Esophagus muscularis mucosa (tissue), 4 donors: ENCODE data around the gene SKIDA1. TPM values are rescaled to one million over a fixed set of nuclear protein-coding genes. Genes with fewer than 3 reads are reported as not detected.

Experiments
- DNase-seq: peaks from one replicate; pipeline ENCODE4 v3.0.0-alpha.2; 2017; ENCODE audit errors: extremely low spot score
- H3K27ac ChIP-seq, 4 donors: fragments of 200-600 bp; sonication (generic); replicated peaks in 1 of 4; 1 replicate in 3 of 4; 2 replicates in 1 of 4; pipeline ENCODE4 v1.5.1; 2016 to 2019; ENCODE audit warnings: mild to moderate bottlenecking in 1 of 4
- H3K27me3 ChIP-seq, 4 donors: fragments of 200-600 bp; sonication (generic); one replicate each; pipeline versions ENCODE4 v1.5.1 to v1.6.0; 2016 to 2019
- H3K36me3 ChIP-seq, 4 donors: fragments of 200-600 bp; sonication (generic); one replicate each; pipeline ENCODE4 v1.5.1; 2016 to 2019
- H3K4me1 ChIP-seq, 4 donors: fragments of 200-600 bp; sonication (generic); one replicate each; pipeline ENCODE4 v1.5.1; 2016 to 2019
- H3K4me3 ChIP-seq, 4 donors: fragments of 200-600 bp; sonication (generic); 1 replicate in 2 of 4; 2 replicates in 2 of 4; pipeline ENCODE4 v1.5.1; 2016 to 2019; ENCODE audit warnings: mild to moderate bottlenecking in 4 of 4, moderate library complexity in 1 of 4
- H3K9me3 ChIP-seq, 4 donors: fragments of 200-600 bp; sonication (generic); 1 replicate in 3 of 4; 2 replicates in 1 of 4; pipeline ENCODE4 v1.5.1; 2016 to 2019
- CTCF ChIP-seq, 3 experiments: fragments of 200-600 bp in 2 of 3; fragments of 450-650 bp in 1 of 3; sonication (generic) in 2 of 3; IDR thresholded peaks; one replicate each; pipeline ENCODE4 v1.5.1; 2017 to 2019; ENCODE audit warnings: antibody characterized with exemption in 3 of 3, mild to moderate bottlenecking in 2 of 3, moderate library complexity in 1 of 3
- EP300 ChIP-seq: sonication (generic); formaldehyde crosslinking; IDR thresholded peaks from one replicate; pipeline ENCODE4 v1.6.1; 2017; ENCODE audit warnings: antibody characterized with exemption
- POLR2A ChIP-seq: fragments of 450-650 bp; IDR thresholded peaks from one replicate; pipeline ENCODE4 v1.6.1; 2017; ENCODE audit warnings: antibody characterized with exemption, moderate library complexity, mild to moderate bottlenecking, low read depth
- POLR2AphosphoS5 ChIP-seq, 2 donors: sonication (generic); formaldehyde crosslinking; IDR thresholded peaks; one replicate each; pipeline ENCODE4 v1.6.1; 2017; ENCODE audit warnings: antibody characterized with exemption in 2 of 2
- WGBS: methylation state at CpG from one replicate; pipeline ENCODE4 v1.1.5; 2018; 5-methylcytosine and 5-hydroxymethylcytosine counted together
- intact Hi-C: fragments of 100-400 bp; cut with DNase I; formaldehyde crosslinking; loops from one replicate; pipeline ENCODE4 v1.15.1; 2023
- total RNA-seq, 4 donors: library from RNA; depleted of rRNA; stranded (reverse); fragments of >200 nt; gene quantifications; one replicate each; pipeline versions ENCODE4 v1.1.0 to v1.2.1, GENCODE V29; 2016

The SKIDA1 gene
- total RNA-seq, 4 donors from 2014 or later: 0.50 to 2.9 (median 1.2) TPM

- TF ChIP-seq EP300: no peak
- no peak for TF ChIP-seq CTCF (IDR thresholded peaks at IDR 0.05)
- TF ChIP-seq POLR2A: no peak
- no peak for TF ChIP-seq POLR2AphosphoS5 (IDR thresholded peaks at IDR 0.05)
- DNase-seq: no peak
- WGBS: 97% methylated on average over 4 of the region's 4 CpGs
- no peaks in the 10 kb centered on the region for H3K27me3 ChIP-seq
- H3K4me3 ChIP-seq: no peak overlapping the region
- H3K9me3 ChIP-seq: no peaks in the 10 kb centered on the region
- no peaks in the 10 kb centered on the region for H3K36me3 ChIP-seq
- intact Hi-C loops: loop anchor here (10.0 kb wide), 4 partner anchors 155 to 1495 kb away; partner anchors contain the start of gene DNAJC1
- H3K27ac ChIP-seq: no peak overlapping the region
- H3K4me1 ChIP-seq: peaks cover 9 to 14% (median 13%) of the 10 kb centered on the region in 4 donors
Observed at GRCh38 chr10:21490028-21490710, 35.3 kb downstream of the SKIDA1 start.

- intact Hi-C loops: loop anchor here (10.0 kb wide), 1 partner anchor 414 kb away; no protein-coding TSS in a partner anchor
- DNase-seq: no peak
- Histone ChIP-seq H3K4me1 (peaks cover 0 to 2% (median 1%) of the 10 kb centered on the region in 4 donors), H3K36me3 (no peaks in the 10 kb centered on the region), H3K27me3 (no peaks in the 10 kb centered on the region), H3K9me3 (no peaks in the 10 kb centered on the region), H3K27ac (no peak overlapping the region), H3K4me3 (no peak overlapping the region)
- WGBS: 76% methylated on average over 5 of the region's 5 CpGs
- TF ChIP-seq POLR2A: no peak
- no peak for TF ChIP-seq POLR2AphosphoS5 (IDR thresholded peaks at IDR 0.05)
- no peak for TF ChIP-seq CTCF (IDR thresholded peaks at IDR 0.05)
- TF ChIP-seq EP300: no peak
Observed at GRCh38 chr10:21488957-21489446, 36.5 kb downstream of the SKIDA1 start.

GRCh38 chr10:21488246-21488956 lies 37.1 kb downstream of the SKIDA1 start:
- Histone ChIP-seq H3K4me3 (no peak overlapping the region), H3K9me3 (no peaks in the 10 kb centered on the region), H3K27ac (no peak overlapping the region), H3K4me1 (no peaks in the 10 kb centered on the region), H3K36me3 (no peaks in the 10 kb centered on the region), H3K27me3 (no peaks in the 10 kb centered on the region)
- no peak for TF ChIP-seq POLR2A
- TF ChIP-seq EP300: no peak
- intact Hi-C loops: loop anchor here (10.0 kb wide), 1 partner anchor 414 kb away; no protein-coding TSS in a partner anchor
- DNase-seq: no peak
- WGBS: 50% methylated on average over 6 of the region's 6 CpGs

GRCh38 chr10:21487416-21488180 lies 37.9 kb downstream of the SKIDA1 start:
- no peak for DNase-seq
- H3K4me3 ChIP-seq: no peak overlapping the region
- H3K9me3 ChIP-seq: no peaks in the 10 kb centered on the region
- intact Hi-C loops: loop anchor here (10.0 kb wide), 1 partner anchor 413 kb away; no protein-coding TSS in a partner anchor
- H3K27ac ChIP-seq: no peak overlapping the region
- H3K36me3 ChIP-seq: no peaks in the 10 kb centered on the region
- H3K27me3 ChIP-seq: no peaks in the 10 kb centered on the region
- no peaks in the 10 kb centered on the region for H3K4me1 ChIP-seq
- no peak for TF ChIP-seq CTCF (IDR thresholded peaks at IDR 0.05)
- TF ChIP-seq EP300: no peak
- TF ChIP-seq POLR2AphosphoS5 (IDR thresholded peaks at IDR 0.05): no peak
- WGBS: over 99% methylated on average over 10 of the region's 10 CpGs
